ENCODE results near the gene ABCC10. TPM values are rescaled to one million over a fixed set of nuclear protein-coding genes. Genes with fewer than 3 reads are reported as not detected.

ABCC10 gene
- total and polyA plus RNA-seq, 10 of the 15 experiments (the other 5 are each of a cell fraction or from before 2014, with no cell fraction given): 0.80 to 18.2 (median 6.4) TPM

DNA sequence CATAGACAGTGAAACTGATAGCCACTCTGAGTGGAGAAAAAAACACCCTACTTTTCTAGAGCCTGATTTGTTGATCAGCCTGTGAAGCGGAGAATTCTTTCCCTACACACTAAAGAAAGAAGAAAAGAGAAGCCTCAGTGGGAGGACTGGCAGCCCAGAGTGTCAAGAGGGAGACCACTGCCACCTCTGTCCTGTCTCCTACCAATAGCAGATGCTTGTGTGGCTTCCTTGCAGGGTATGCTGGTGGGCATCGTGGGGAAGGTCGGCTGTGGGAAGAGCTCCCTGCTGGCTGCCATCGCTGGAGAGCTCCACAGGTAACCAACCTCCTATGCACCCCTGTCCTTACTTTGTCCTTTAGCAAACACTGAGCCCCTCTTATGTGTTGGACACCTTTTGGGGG, 10.4 kb downstream of the ABCC10 start:
- ChIA-PET RAD21 (ENCODE audit: unreplicated experiment) (interaction anchor here (1.6 kb wide), 1 partner anchor 69 kb away, joined by 3 read pairs; no protein-coding TSS in a partner anchor), CTCF (interaction anchor here (1.0 to 2.1 kb wide), 3 partner anchors 10 to 641 kb away, joined by 3 to 6 read pairs (median 6); partner anchors contain the start of gene ABCC10), POLR2A (interaction anchor here (0.6 to 1.1 kb wide), 3 partner anchors 15 to 332 kb away, joined by 3 to 5 read pairs (median 3); partner anchors contain the start of gene VEGFA), SMC1A (ENCODE audit: uncharacterized antibody, unreplicated experiment) (interaction anchor here (0.8 to 1.2 kb wide), 2 partner anchors 145 to 182 kb away, joined by 3 to 4 read pairs; no protein-coding TSS in a partner anchor)
- no peak for ATAC-seq
- H4K20me1 ChIP-seq (ENCODE audit: control insufficient read depth, insufficient read depth): no peaks in the 10 kb centered on the region; the same call in 1 of the 2 replicates
- no peak for FAIRE-seq
- no peak overlapping the region for H3K4me3 ChIP-seq
- no peaks in the 10 kb centered on the region for H3K9me3 ChIP-seq (replicated peaks; ENCODE audit: control insufficient read depth, insufficient read depth, low read length)
- no peak overlapping the region for H3K4me2 ChIP-seq (ENCODE audit: control insufficient read depth, insufficient read depth)
- H3K27me3 ChIP-seq (replicated peaks in 1 of 2; ENCODE audit: control insufficient read depth in 2 of 2, insufficient read depth in 2 of 2, low read length in 1 of 2): no peaks in the 10 kb centered on the region
- H3K4me1 ChIP-seq (ENCODE audit: control insufficient read depth, insufficient read depth, low read length): no peaks in the 10 kb centered on the region; the same call in 1 of the 2 replicates
- WGBS (ENCODE audit: insufficient coverage, insufficient replicate concordance, low lambda C conversion rate, missing lambda C conversion rate): 75% methylated on average over 4 of the region's 4 CpGs
- intact Hi-C loops (cut with micrococcal nuclease; ENCODE audit: unreplicated experiment) (no loop called here), in situ Hi-C loops (cut with MboI) (no loop called here)
- no peak overlapping the region for H3K27ac ChIP-seq (ENCODE audit: control insufficient read depth, insufficient read depth)
- H3K79me2 ChIP-seq (ENCODE audit: control insufficient read depth, insufficient read depth, low read length): no peaks in the 10 kb centered on the region
- no TSS peak for BruUV-seq (replicated peaks)
- H3K9ac ChIP-seq (ENCODE audit: control insufficient read depth, insufficient read depth, low read length): no peak overlapping the region
- no peak overlapping the region for H2AFZ ChIP-seq (ENCODE audit: control insufficient read depth, low read depth, low read length)
- DNase-seq (ENCODE audit: low read depth, low spot score): no peak
- peaks cover 1 to 5% of the 10 kb centered on the region in 2 experiments; a peak in 1 of 4 replicates for H3K36me3 ChIP-seq (ENCODE audit: control insufficient read depth in 2 of 2, insufficient read depth in 2 of 2, low read length in 1 of 2)
- TF ChIP-seq GABPA (IDR thresholded peaks at IDR 0.05; ENCODE audit: low read depth): no peak
- TF ChIP-seq, protein P1, sequence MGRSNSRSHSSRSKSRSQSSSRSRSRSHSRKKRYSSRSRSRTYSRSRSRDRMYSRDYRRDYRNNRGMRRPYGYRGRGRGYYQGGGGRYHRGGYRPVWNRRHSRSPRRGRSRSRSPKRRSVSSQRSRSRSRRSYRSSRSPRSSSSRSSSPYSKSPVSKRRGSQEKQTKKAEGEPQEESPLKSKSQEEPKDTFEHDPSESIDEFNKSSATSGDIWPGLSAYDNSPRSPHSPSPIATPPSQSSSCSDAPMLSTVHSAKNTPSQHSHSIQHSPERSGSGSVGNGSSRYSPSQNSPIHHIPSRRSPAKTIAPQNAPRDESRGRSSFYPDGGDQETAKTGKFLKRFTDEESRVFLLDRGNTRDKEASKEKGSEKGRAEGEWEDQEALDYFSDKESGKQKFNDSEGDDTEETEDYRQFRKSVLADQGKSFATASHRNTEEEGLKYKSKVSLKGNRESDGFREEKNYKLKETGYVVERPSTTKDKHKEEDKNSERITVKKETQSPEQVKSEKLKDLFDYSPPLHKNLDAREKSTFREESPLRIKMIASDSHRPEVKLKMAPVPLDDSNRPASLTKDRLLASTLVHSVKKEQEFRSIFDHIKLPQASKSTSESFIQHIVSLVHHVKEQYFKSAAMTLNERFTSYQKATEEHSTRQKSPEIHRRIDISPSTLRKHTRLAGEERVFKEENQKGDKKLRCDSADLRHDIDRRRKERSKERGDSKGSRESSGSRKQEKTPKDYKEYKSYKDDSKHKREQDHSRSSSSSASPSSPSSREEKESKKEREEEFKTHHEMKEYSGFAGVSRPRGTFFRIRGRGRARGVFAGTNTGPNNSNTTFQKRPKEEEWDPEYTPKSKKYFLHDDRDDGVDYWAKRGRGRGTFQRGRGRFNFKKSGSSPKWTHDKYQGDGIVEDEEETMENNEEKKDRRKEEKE (IDR thresholded peaks at IDR 0.05): no peak
- no peak for TF ChIP-seq RB1 (IDR thresholded peaks at IDR 0.05; ENCODE audit: borderline replicate concordance)
- no peak for TF ChIP-seq RELA (IDR thresholded peaks at IDR 0.05; ENCODE audit: borderline replicate concordance, partially characterized antibody)
- TF ChIP-seq ZNF622 (IDR thresholded peaks at IDR 0.05): no peak
- TF ChIP-seq, protein P2, sequence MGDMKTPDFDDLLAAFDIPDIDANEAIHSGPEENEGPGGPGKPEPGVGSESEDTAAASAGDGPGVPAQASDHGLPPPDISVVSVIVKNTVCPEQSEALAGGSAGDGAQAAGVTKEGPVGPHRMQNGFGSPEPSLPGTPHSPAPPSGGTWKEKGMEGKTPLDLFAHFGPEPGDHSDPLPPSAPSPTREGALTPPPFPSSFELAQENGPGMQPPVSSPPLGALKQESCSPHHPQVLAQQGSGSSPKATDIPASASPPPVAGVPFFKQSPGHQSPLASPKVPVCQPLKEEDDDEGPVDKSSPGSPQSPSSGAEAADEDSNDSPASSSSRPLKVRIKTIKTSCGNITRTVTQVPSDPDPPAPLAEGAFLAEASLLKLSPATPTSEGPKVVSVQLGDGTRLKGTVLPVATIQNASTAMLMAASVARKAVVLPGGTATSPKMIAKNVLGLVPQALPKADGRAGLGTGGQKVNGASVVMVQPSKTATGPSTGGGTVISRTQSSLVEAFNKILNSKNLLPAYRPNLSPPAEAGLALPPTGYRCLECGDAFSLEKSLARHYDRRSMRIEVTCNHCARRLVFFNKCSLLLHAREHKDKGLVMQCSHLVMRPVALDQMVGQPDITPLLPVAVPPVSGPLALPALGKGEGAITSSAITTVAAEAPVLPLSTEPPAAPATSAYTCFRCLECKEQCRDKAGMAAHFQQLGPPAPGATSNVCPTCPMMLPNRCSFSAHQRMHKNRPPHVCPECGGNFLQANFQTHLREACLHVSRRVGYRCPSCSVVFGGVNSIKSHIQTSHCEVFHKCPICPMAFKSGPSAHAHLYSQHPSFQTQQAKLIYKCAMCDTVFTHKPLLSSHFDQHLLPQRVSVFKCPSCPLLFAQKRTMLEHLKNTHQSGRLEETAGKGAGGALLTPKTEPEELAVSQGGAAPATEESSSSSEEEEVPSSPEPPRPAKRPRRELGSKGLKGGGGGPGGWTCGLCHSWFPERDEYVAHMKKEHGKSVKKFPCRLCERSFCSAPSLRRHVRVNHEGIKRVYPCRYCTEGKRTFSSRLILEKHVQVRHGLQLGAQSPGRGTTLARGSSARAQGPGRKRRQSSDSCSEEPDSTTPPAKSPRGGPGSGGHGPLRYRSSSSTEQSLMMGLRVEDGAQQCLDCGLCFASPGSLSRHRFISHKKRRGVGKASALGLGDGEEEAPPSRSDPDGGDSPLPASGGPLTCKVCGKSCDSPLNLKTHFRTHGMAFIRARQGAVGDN (IDR thresholded peaks at IDR 0.05): no peak
- TF ChIP-seq IKZF2 (IDR thresholded peaks at IDR 0.05): no peak
- TF ChIP-seq, protein P3, sequence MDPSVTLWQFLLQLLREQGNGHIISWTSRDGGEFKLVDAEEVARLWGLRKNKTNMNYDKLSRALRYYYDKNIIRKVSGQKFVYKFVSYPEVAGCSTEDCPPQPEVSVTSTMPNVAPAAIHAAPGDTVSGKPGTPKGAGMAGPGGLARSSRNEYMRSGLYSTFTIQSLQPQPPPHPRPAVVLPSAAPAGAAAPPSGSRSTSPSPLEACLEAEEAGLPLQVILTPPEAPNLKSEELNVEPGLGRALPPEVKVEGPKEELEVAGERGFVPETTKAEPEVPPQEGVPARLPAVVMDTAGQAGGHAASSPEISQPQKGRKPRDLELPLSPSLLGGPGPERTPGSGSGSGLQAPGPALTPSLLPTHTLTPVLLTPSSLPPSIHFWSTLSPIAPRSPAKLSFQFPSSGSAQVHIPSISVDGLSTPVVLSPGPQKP (IDR thresholded peaks at IDR 0.05; ENCODE audit: low read depth, low read length): no peak
- no peak for TF ChIP-seq HDGF (IDR thresholded peaks at IDR 0.05)
- no peak for TF ChIP-seq RAD21 (IDR thresholded peaks at IDR 0.05; ENCODE audit: insufficient read depth, low read depth, low read length)
- TF ChIP-seq, protein P4, sequence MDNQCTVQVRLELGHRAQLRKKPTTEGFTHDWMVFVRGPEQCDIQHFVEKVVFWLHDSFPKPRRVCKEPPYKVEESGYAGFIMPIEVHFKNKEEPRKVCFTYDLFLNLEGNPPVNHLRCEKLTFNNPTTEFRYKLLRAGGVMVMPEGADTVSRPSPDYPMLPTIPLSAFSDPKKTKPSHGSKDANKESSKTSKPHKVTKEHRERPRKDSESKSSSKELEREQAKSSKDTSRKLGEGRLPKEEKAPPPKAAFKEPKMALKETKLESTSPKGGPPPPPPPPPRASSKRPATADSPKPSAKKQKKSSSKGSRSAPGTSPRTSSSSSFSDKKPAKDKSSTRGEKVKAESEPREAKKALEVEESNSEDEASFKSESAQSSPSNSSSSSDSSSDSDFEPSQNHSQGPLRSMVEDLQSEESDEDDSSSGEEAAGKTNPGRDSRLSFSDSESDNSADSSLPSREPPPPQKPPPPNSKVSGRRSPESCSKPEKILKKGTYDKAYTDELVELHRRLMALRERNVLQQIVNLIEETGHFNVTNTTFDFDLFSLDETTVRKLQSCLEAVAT (IDR thresholded peaks at IDR 0.05): no peak
- no peak for TF ChIP-seq BRCA1 (IDR thresholded peaks at IDR 0.05; ENCODE audit: low read depth, low read length)
- TF ChIP-seq ZNF217 (IDR thresholded peaks at IDR 0.05): no peak

Measured in GM12878 (cell line).